ENCODE results near the gene PPA1. TPM values are rescaled to one million over a fixed set of nuclear protein-coding genes. Genes with fewer than 3 reads are reported as not detected.
"Not testable (repeated sequence)": the region's sequence is repeated elsewhere in the genome, so short reads cannot be mapped to it uniquely, and the experiment has no call there.

Gene PPA1
- total RNA-seq, 3 donors from 2014 or later = 362 to 495 (median 375) TPM

DNA sequence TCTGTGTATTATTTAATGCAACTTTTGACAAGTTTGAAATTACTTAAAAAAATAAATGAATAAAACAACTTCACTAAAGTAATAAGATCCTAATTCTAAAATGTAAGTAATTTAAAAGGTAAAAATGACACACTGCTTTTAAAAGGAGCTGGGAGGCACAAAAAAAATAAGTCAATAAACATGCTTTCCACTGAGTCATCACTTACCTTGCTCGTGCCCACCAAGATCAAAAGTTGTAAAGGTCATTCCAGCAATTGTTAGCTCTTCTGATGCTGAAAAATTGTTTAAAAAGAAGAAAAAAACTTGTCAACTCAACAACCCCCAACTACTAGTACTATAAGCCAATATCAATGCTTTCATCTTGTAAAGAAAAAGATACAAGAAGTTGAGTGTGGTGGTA is 72.4 kb downstream of the PPA1 start:
- Mint-ChIP-seq H3K9me3 (no peaks in the 10 kb centered on the region), H3K4me1 (ENCODE audit: low read depth) (peaks cover 56% of the 10 kb centered on the region), H3K4me3 (no peak overlapping the region), H3K36me3 (ENCODE audit: insufficient read depth) (peaks cover 44% of the 10 kb centered on the region), H3K27me3 (ENCODE audit: low read depth) (no peaks in the 10 kb centered on the region)
- DNase-seq = no peak
- no peak for ATAC-seq

DNA sequence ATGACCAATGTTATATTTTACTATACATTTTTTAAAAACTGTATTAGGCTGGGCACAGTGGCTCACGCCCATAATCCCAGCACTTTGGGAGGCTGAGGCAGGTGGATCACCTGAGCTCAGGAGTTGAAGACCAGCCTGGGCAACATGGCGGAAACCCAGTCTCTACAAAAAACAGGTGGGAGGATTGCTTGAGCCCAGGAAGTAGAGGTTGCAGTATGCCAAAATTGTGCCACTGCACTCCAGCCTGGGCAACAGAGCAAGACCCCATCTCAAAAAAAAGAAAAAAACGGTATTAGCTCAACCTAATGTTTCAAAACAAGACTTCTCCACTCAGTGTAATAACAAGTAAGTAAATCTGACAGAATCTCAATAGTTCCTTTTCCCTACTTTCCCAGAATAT is 73.9 kb downstream of the PPA1 start:
- Mint-ChIP-seq H3K36me3 (ENCODE audit: insufficient read depth) (peaks cover 55% of the 10 kb centered on the region), H3K4me1 (ENCODE audit: low read depth) (peaks cover 49% of the 10 kb centered on the region)
- H3K27me3 Mint-ChIP-seq (ENCODE audit: low read depth); DNase-seq; H3K9me3 Mint-ChIP-seq; H3K4me3 Mint-ChIP-seq; ATAC-seq: not testable (repeated sequence)

DNA sequence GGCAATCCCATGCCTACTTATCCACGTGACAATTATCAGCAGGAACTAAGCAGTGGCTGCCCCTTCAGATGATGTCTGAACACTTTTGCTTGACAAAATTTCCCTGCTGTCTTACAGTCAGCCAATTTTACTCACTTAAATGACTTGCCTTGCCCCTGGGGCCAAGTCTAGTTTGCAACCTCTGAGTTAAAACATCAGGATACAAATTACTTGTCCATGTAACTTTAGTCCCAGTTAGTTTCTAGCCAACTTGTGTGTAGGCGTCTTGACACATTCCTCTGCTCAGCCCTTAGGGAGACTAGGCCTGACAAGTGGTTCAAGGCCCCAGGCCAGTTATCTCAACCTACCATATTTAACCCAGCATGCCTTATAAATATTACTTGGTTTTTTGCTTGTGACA is 75.1 kb downstream of the PPA1 start:
- H3K36me3 Mint-ChIP-seq (ENCODE audit: insufficient read depth) = peaks cover 52% of the 10 kb centered on the region
- H3K4me1 Mint-ChIP-seq (ENCODE audit: low read depth) = peaks cover 36% of the 10 kb centered on the region

DNA sequence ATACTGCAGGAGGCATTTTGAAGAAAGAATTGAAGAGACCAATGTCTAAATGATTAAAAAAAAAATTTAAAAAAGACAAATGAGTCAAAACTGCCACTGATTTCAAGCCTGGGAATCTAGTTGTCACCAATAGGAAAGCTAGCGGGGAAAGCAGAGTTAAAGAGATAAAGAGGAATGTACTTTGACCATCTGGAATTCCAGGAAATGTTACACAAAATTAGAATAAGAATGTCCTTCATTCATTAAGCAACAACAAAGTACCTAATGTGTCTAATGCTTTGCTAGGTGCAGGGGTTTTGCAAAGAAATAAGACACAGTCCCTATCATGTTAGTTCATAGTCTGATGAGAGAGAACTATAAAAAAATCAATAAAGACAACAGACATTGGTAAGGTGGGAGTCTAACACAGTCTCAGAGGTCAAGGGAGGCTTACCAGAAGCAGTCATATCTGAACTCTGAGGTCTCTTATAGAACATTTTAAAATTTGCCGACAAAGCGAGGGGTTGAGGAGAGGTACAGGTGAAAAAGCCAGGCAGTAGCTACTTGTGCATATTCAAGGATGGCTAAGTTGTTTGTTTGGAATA is 77.9 kb downstream of the PPA1 start:
- ATAC-seq (no peak), DNase-seq (no peak)
- H3K36me3 Mint-ChIP-seq (ENCODE audit: insufficient read depth) = peaks cover 67% of the 10 kb centered on the region
- H3K27me3 Mint-ChIP-seq (ENCODE audit: low read depth) = no peaks in the 10 kb centered on the region
- no peak overlapping the region for H3K4me3 Mint-ChIP-seq
- peaks cover 14% of the 10 kb centered on the region for H3K4me1 Mint-ChIP-seq (ENCODE audit: low read depth)
- no peaks in the 10 kb centered on the region for H3K9me3 Mint-ChIP-seq

More for the DNA sequence above, 75.1 kb downstream of the PPA1 start:
- no peak for ATAC-seq
- no peaks in the 10 kb centered on the region for H3K27me3 Mint-ChIP-seq (ENCODE audit: low read depth)
- no peak for DNase-seq
- H3K9me3 Mint-ChIP-seq = no peaks in the 10 kb centered on the region
- H3K4me3 Mint-ChIP-seq = no peak overlapping the region

Other genes with a start within 250 kb of the PPA1 start
- 1 to 10 TPM in 1 of 3 donors, under 1 TPM in 2; 0.76 to 2.0 (median 0.91) TPM for gene MACROH2A2, start 180.6 kb downstream of the PPA1 start, total RNA-seq
- 10 to 100 TPM; 10.5 to 16.9 (median 11.1) TPM for gene AIFM2, start 100.6 kb downstream of the PPA1 start, total RNA-seq
- 10 to 100 TPM; 11.6 to 11.9 (median 11.8) TPM for gene TYSND1, start 86.7 kb downstream of the PPA1 start, total RNA-seq
- gene SAR1A, start 62.9 kb downstream of the PPA1 start, total RNA-seq = 100 to 1,000 TPM; 140 to 147 (median 142) TPM
- not detected for gene NPFFR1, start 50.6 kb upstream of the PPA1 start, total RNA-seq
- 10 to 100 TPM in 1 of 3 donors, 1 to 10 TPM in 2; 5.3 to 11.3 (median 7.6) TPM for gene LRRC20, start 149.2 kb upstream of the PPA1 start, total RNA-seq
- 10 to 100 TPM; 28.0 to 29.4 (median 28.3) TPM for gene EIF4EBP2, start 170.7 kb upstream of the PPA1 start, total RNA-seq
- not detected for gene NODAL, start 208.3 kb upstream of the PPA1 start, total RNA-seq
- 1 to 10 TPM in 2 of 3 donors, under 1 TPM in 1; 0.90 to 2.6 (median 1.3) TPM for gene PALD1, start 245.3 kb upstream of the PPA1 start, total RNA-seq

All from activated T-cell treated with anti-CD3 and anti-CD28 coated beads, Interleukin-2, amount 50 U/mL, for 4 hours (primary cell).